Heart right ventricle (tissue), 16 donors: Measurements from ENCODE around the gene ASB4. TPM values are rescaled to one million over a fixed set of nuclear protein-coding genes. Genes with fewer than 3 reads are reported as not detected.

Source experiments
- ATAC-seq, 8 donors: fragments of 200-7000 bp; cut with Tn5 transposase; one replicate each; pipeline ENCODE4 v1.9.1; 2020; ENCODE audit warnings: mild to moderate bottlenecking in 8 of 8, moderate library complexity in 8 of 8, moderate number of reproducible peaks in 1 of 8
- DNase-seq, 2 donors: peaks; one replicate each; pipeline ENCODE4 v3.0.0-alpha.2; 2020
- H3K27ac ChIP-seq, 10 donors: fragments of 200-600 bp; sonication (generic) in 2 of 10; one replicate each; pipeline versions ENCODE4 v1.5.0 to v1.8.0; 2020 to 2022; ENCODE audit warnings: mild to moderate bottlenecking in 3 of 10
- H3K27me3 ChIP-seq, 7 donors: fragments of 200-600 bp; one replicate each; pipeline ENCODE4 v1.8.0; 2021 to 2022; ENCODE audit warnings: mild to moderate bottlenecking in 2 of 7
- H3K36me3 ChIP-seq, 9 donors: fragments of 200-600 bp; sonication (generic) in 1 of 9; one replicate each; pipeline versions ENCODE4 v1.5.0 to v1.8.0; 2020 to 2022; ENCODE audit warnings: mild to moderate bottlenecking in 2 of 9
- H3K4me1 ChIP-seq, 9 donors: fragments of 200-600 bp; sonication (generic) in 1 of 9; one replicate each; pipeline versions ENCODE4 v1.5.0 to v1.8.0; 2020 to 2022; ENCODE audit warnings: mild to moderate bottlenecking in 4 of 9
- H3K4me3 ChIP-seq, 10 donors: fragments of 200-600 bp; sonication (generic) in 2 of 10; one replicate each; pipeline versions ENCODE4 v1.5.0 to v1.8.0; 2020 to 2022; ENCODE audit warnings: mild to moderate bottlenecking in 7 of 10, moderate library complexity in 2 of 10
- H3K9me3 ChIP-seq, 11 donors: fragments of 200-600 bp in 10 of 11; sonication (generic) in 2 of 11; one replicate each; pipeline versions ENCODE4 v1.5.0 to v1.8.0; 2013 to 2022; ENCODE audit warnings: mild to moderate bottlenecking in 2 of 11, control low read depth in 1 of 11, moderate library complexity in 1 of 11
- CTCF ChIP-seq, 9 donors: fragments of 200-600 bp; sonication (generic) in 2 of 9; IDR thresholded peaks; one replicate each; pipeline versions ENCODE4 v1.5.0 to v1.8.0; 2021 to 2022; ENCODE audit warnings: antibody characterized with exemption in 9 of 9, mild to moderate bottlenecking in 5 of 9, moderate library complexity in 1 of 9
- WGBS, 2 donors: extraction: QIAGEN DNeasy Blood & Tissue Kit; methylation state at CpG; one replicate each; pipeline ENCODE4 v1.1.7; 2013; ENCODE audit warnings: inconsistent platforms in 1 of 2; 5-methylcytosine and 5-hydroxymethylcytosine counted together
- intact Hi-C, 10 donors: fragments of 100-400 bp; cut with DNase I; formaldehyde crosslinking; loops; one replicate each; pipeline versions ENCODE4 v1.11.1 to v1.14.2; 2022
- polyA plus RNA-seq, 2 donors: library from polyadenylated mRNA; stranded (reverse); fragments of 200-250 nt; gene quantifications; one replicate each; pipeline ENCODE4 v1.2.3, GENCODE V29; 2013
- total RNA-seq, 10 donors: library from RNA; stranded (reverse); fragmentation: NEBNext Ultra II Directional in 3 of 10; extraction: Animal tissue kit (Norgen Biotek cat#: 25700) in 3 of 10; gene quantifications; one replicate each; pipeline versions ENCODE4 v1.2.1 to v1.2.4, GENCODE V29; 2021 to 2023
- donor health status: Arrhythmogenic right ventricular cardiomyopathy.
- donor health status: ischemic (EF 13 %, LVEDD 7.1; RV severe dilation, severe dysfunction).
- donor health status: healthy with polysubstance abuse.
- donor health status: DM: no; HTN: yes; CAD: no.
- donor health status: DM: no; HTN: no; CAD: no.
- donor health status: ischemic (EF 25% LVEDD 6.9; RV normal size, moderate dysfunction).
- donor health status: ischemic (EF 25% LVEDD 5.7; RV mildly dilated, moderate dysfunction).
- donor health status: healthy.
- donor health status: DM: yes; HTN: yes; CAD: no.
- donor health status: Ischemic cardiomyopathy.
- donor health status: ischemic (EF 35%, LVEDD 5.7; RV mildly dilated, moderate dysfunction).
- donor health status: nonischemic (EF 11% LVEDD 7.7; RV severe dilation, severe dysfunction).
- donor health status: DM: yes; HTN: yes; CAD: no.
- donor health status: PGD.
- donor health status: ischemic (EF 29% LVEDD 5.4; RV normal size, mild dysfunction).
- donor health status: nonischemic (EF 23%, LVEDD 6.1; RV moderate dilation, normal function).

The ASB4 gene
- total and polyA plus RNA-seq, 12 donors = 0.26 to 7.1 (median 3.0) TPM

- TF ChIP-seq CTCF (IDR thresholded peaks at IDR 0.05) = no peak
- Histone ChIP-seq H3K4me1 (peaks cover 0 to 88% (median 67%) of the 10 kb centered on the region in 9 donors), H3K36me3 (peaks cover 0 to 100% (median 84%) of the 10 kb centered on the region in 9 donors), H3K9me3 (no peaks in the 10 kb centered on the region), H3K4me3 (peak overlapping the region in 3 of 10 donors; percentile 47 to 76 (median 75)), H3K27me3 (no peaks in the 10 kb centered on the region), H3K27ac (peak overlapping the region in 4 of 10 donors; percentile 26 to 99 (median 66))
- WGBS, 2 donors = 97 to 100% methylated on average over 1 of the region's 1 CpG
- DNase-seq (no peak), ATAC-seq (peak in 1 of 8 donors; percentile 4)
- intact Hi-C loops = loop anchor here in 2 of 10 donors (5.0 to 10.0 kb wide), 2 partner anchors 42 to 95 kb away; no protein-coding TSS in a partner anchor
Observed at GRCh38 chr7:95589766-95590165, 104.0 kb downstream of the ASB4 start.

Other genes starting within 250 kb of the ASB4 start
- not detected for gene PON1, start 161.4 kb upstream of the ASB4 start, total RNA-seq
- gene PON1, start 161.4 kb upstream of the ASB4 start, polyA plus RNA-seq = under 1 TPM; 0.07 to 0.09 TPM
- 1 to 10 TPM in 1 of 10 donors, under 1 TPM in 8, not detected in 1; 0.23 to 1.0 (median 0.62) TPM for gene PON3, start 89.6 kb upstream of the ASB4 start, total RNA-seq
- gene PON3, start 89.6 kb upstream of the ASB4 start, polyA plus RNA-seq = 1 to 10 TPM in 1 of 2 donors, under 1 TPM in 1; 0.64 to 2.7 TPM
- gene PON2, start 50.9 kb upstream of the ASB4 start, total RNA-seq = 10 to 100 TPM; 24.9 to 43.4 (median 32.0) TPM
- gene PON2, start 50.9 kb upstream of the ASB4 start, polyA plus RNA-seq = 10 to 100 TPM; 24.8 to 35.8 TPM
- gene PDK4, start 110.6 kb downstream of the ASB4 start, total RNA-seq = 1,000 to 10,000 TPM in 3 of 10 donors, 100 to 1,000 TPM in 5, 10 to 100 TPM in 2; 63.0 to 2,183 (median 269) TPM
- 100 to 1,000 TPM; 114 to 369 TPM for gene PDK4, start 110.6 kb downstream of the ASB4 start, polyA plus RNA-seq